ENCODE results near the gene TRIM7.
"Not testable (repeated sequence)": the region's sequence is repeated elsewhere in the genome, so short reads cannot be mapped to it uniquely, and the experiment has no call there.

Gene TRIM7

GRCh38 chr5:181210698-181211097 is 5.7 kb upstream of the TRIM7 start:
- DNase-seq: not testable (repeated sequence)

- DNase-seq: not testable (repeated sequence)
Measured at GRCh38 chr5:181210148-181210547, 5.2 kb upstream of the TRIM7 start.

GRCh38 chr5:181209006-181209405 is 4.0 kb upstream of the TRIM7 start:
- not testable (repeated sequence) for DNase-seq

- no peak for DNase-seq
Measured at GRCh38 chr5:181207960-181208253, 2.9 kb upstream of the TRIM7 start.

GRCh38 chr5:181207214-181207959 is 2.4 kb upstream of the TRIM7 start:
- DNase-seq: no peak

GRCh38 chr5:181205761-181206649 is 1.0 kb upstream of the TRIM7 start:
- DNase-seq: no peak

GRCh38 chr5:181204113-181204825 is 727 bp downstream of the TRIM7 start:
- no peak for DNase-seq

- DNase-seq: no peak
Measured at GRCh38 chr5:181203777-181204112, 1.3 kb downstream of the TRIM7 start.

- DNase-seq: no peak
Measured at GRCh38 chr5:181203093-181203711, 1.8 kb downstream of the TRIM7 start.

GRCh38 chr5:181200816-181201215 is 4.2 kb downstream of the TRIM7 start:
- no peak for DNase-seq

- DNase-seq: no peak
Measured at GRCh38 chr5:181199881-181200638, 4.9 kb downstream of the TRIM7 start.

GRCh38 chr5:181198905-181199519 is 6.0 kb downstream of the TRIM7 start:
- DNase-seq: no peak

GRCh38 chr5:181198106-181198685 is 6.8 kb downstream of the TRIM7 start:
- no peak for DNase-seq

GRCh38 chr5:181197326-181197951 is 7.6 kb downstream of the TRIM7 start:
- DNase-seq: no peak

GRCh38 chr5:181195249-181195761 is 9.7 kb downstream of the TRIM7 start:
- no peak for DNase-seq

GRCh38 chr5:181194489-181195248 is 10.3 kb downstream of the TRIM7 start:
- no peak for DNase-seq

GRCh38 chr5:181193656-181194055 is 11.3 kb downstream of the TRIM7 start:
- no peak for DNase-seq

GRCh38 chr5:181192337-181193046 is 12.5 kb downstream of the TRIM7 start:
- DNase-seq: no peak
